ENCODE measurements around the gene TBC1D14.

TBC1D14 gene

GRCh38 chr4:6956087-6956433 is 46.4 kb downstream of the TBC1D14 start:
- Histone ChIP-seq H3K9me3 (ENCODE audit: insufficient read depth, low read length) (no peaks in the 10 kb centered on the region), H3K9ac (ENCODE audit: insufficient read length, low read depth) (no peak overlapping the region), H3K27me3 (ENCODE audit: insufficient read depth, insufficient read length) (no peaks in the 10 kb centered on the region), H3K4me3 (ENCODE audit: insufficient read length, low read depth) (no peak overlapping the region), H3K36me3 (ENCODE audit: insufficient read depth, insufficient read length, low read length) (no peaks in the 10 kb centered on the region), H3K4me1 (ENCODE audit: insufficient read depth, insufficient read length) (peaks cover 15% of the 10 kb centered on the region)
- DNase-seq (ENCODE audit: low read depth, low spot score) = no peak
- no peak for TF ChIP-seq ZNF274 (IDR thresholded peaks at IDR 0.05; ENCODE audit: low read depth, low read length)
- TF ChIP-seq SUZ12 (IDR thresholded peaks at IDR 0.05; ENCODE audit: extremely low read depth, insufficient read depth, insufficient read length) = no peak
- no peak for TF ChIP-seq YY1 (IDR thresholded peaks at IDR 0.05; ENCODE audit: insufficient read depth, insufficient read length)

GRCh38 chr4:6956434-6957147 is 47.0 kb downstream of the TBC1D14 start:
- H3K4me3 ChIP-seq (ENCODE audit: insufficient read length, low read depth) = no peak overlapping the region
- H3K9me3 ChIP-seq (ENCODE audit: insufficient read depth, low read length) = no peaks in the 10 kb centered on the region
- H3K27me3 ChIP-seq (ENCODE audit: insufficient read depth, insufficient read length) = no peaks in the 10 kb centered on the region
- peaks cover 21% of the 10 kb centered on the region for H3K4me1 ChIP-seq (ENCODE audit: insufficient read depth, insufficient read length)
- TF ChIP-seq SUZ12 (IDR thresholded peaks at IDR 0.05; ENCODE audit: extremely low read depth, insufficient read depth, insufficient read length) = no peak
- H3K36me3 ChIP-seq (ENCODE audit: insufficient read depth, insufficient read length, low read length) = no peaks in the 10 kb centered on the region
- H3K9ac ChIP-seq (ENCODE audit: insufficient read length, low read depth) = no peak overlapping the region
- DNase-seq (ENCODE audit: low read depth, low spot score) = no peak

- Histone ChIP-seq H3K36me3 (ENCODE audit: insufficient read depth, insufficient read length, low read length) (no peaks in the 10 kb centered on the region), H3K27me3 (ENCODE audit: insufficient read depth, insufficient read length) (no peaks in the 10 kb centered on the region), H3K4me1 (ENCODE audit: insufficient read depth, insufficient read length) (peaks cover 24% of the 10 kb centered on the region), H3K9me3 (ENCODE audit: insufficient read depth, low read length) (no peaks in the 10 kb centered on the region), H3K9ac (ENCODE audit: insufficient read length, low read depth) (no peak overlapping the region), H3K4me3 (ENCODE audit: insufficient read length, low read depth) (no peak overlapping the region)
- no peak for DNase-seq (ENCODE audit: low read depth, low spot score)
- no peak for TF ChIP-seq ZNF274 (IDR thresholded peaks at IDR 0.05; ENCODE audit: low read depth, low read length)
- TF ChIP-seq YY1 (IDR thresholded peaks at IDR 0.05; ENCODE audit: insufficient read depth, insufficient read length) = no peak
- TF ChIP-seq SUZ12 (IDR thresholded peaks at IDR 0.05; ENCODE audit: extremely low read depth, insufficient read depth, insufficient read length) = no peak
Measured at GRCh38 chr4:6957148-6957520, 47.5 kb downstream of the TBC1D14 start.

- peaks cover 29% of the 10 kb centered on the region for H3K4me1 ChIP-seq (ENCODE audit: insufficient read depth, insufficient read length)
- H3K27me3 ChIP-seq (ENCODE audit: insufficient read depth, insufficient read length) = no peaks in the 10 kb centered on the region
- H3K9me3 ChIP-seq (ENCODE audit: insufficient read depth, low read length) = no peaks in the 10 kb centered on the region
- no peak for DNase-seq (ENCODE audit: low read depth, low spot score)
- no peak overlapping the region for H3K4me3 ChIP-seq (ENCODE audit: insufficient read length, low read depth)
- no peak for TF ChIP-seq ZNF274 (IDR thresholded peaks at IDR 0.05; ENCODE audit: low read depth, low read length)
- TF ChIP-seq YY1 (IDR thresholded peaks at IDR 0.05; ENCODE audit: insufficient read depth, insufficient read length) = no peak
- TF ChIP-seq SUZ12 (IDR thresholded peaks at IDR 0.05; ENCODE audit: extremely low read depth, insufficient read depth, insufficient read length) = no peak
- no peak overlapping the region for H3K9ac ChIP-seq (ENCODE audit: insufficient read length, low read depth)
- no peaks in the 10 kb centered on the region for H3K36me3 ChIP-seq (ENCODE audit: insufficient read depth, insufficient read length, low read length)
Measured at GRCh38 chr4:6957994-6958393, 48.4 kb downstream of the TBC1D14 start.

GRCh38 chr4:6959261-6959660 is 49.6 kb downstream of the TBC1D14 start:
- peaks cover 36% of the 10 kb centered on the region for H3K4me1 ChIP-seq (ENCODE audit: insufficient read depth, insufficient read length)
- no peak overlapping the region for H3K4me3 ChIP-seq (ENCODE audit: insufficient read length, low read depth)
- TF ChIP-seq ZNF274 (IDR thresholded peaks at IDR 0.05; ENCODE audit: low read depth, low read length) (no peak), YY1 (IDR thresholded peaks at IDR 0.05; ENCODE audit: insufficient read depth, insufficient read length) (no peak), SUZ12 (IDR thresholded peaks at IDR 0.05; ENCODE audit: extremely low read depth, insufficient read depth, insufficient read length) (no peak)
- H3K36me3 ChIP-seq (ENCODE audit: insufficient read depth, insufficient read length, low read length) = no peaks in the 10 kb centered on the region
- H3K9ac ChIP-seq (ENCODE audit: insufficient read length, low read depth) = no peak overlapping the region
- DNase-seq (ENCODE audit: low read depth, low spot score) = no peak
- no peaks in the 10 kb centered on the region for H3K27me3 ChIP-seq (ENCODE audit: insufficient read depth, insufficient read length)
- no peaks in the 10 kb centered on the region for H3K9me3 ChIP-seq (ENCODE audit: insufficient read depth, low read length)

- Histone ChIP-seq H3K4me1 (ENCODE audit: insufficient read depth, insufficient read length) (peaks cover 34% of the 10 kb centered on the region), H3K36me3 (ENCODE audit: insufficient read depth, insufficient read length, low read length) (no peaks in the 10 kb centered on the region), H3K9me3 (ENCODE audit: insufficient read depth, low read length) (no peaks in the 10 kb centered on the region), H3K4me3 (ENCODE audit: insufficient read length, low read depth) (no peak overlapping the region), H3K27me3 (ENCODE audit: insufficient read depth, insufficient read length) (no peaks in the 10 kb centered on the region), H3K9ac (ENCODE audit: insufficient read length, low read depth) (no peak overlapping the region)
- TF ChIP-seq SUZ12 (IDR thresholded peaks at IDR 0.05; ENCODE audit: extremely low read depth, insufficient read depth, insufficient read length) (no peak), ZNF274 (IDR thresholded peaks at IDR 0.05; ENCODE audit: low read depth, low read length) (no peak), YY1 (IDR thresholded peaks at IDR 0.05; ENCODE audit: insufficient read depth, insufficient read length) (no peak)
- DNase-seq (ENCODE audit: low read depth, low spot score) = no peak
Measured at GRCh38 chr4:6960154-6960553, 50.5 kb downstream of the TBC1D14 start.

GRCh38 chr4:6960628-6961412 is 51.2 kb downstream of the TBC1D14 start:
- TF ChIP-seq ZNF274 (IDR thresholded peaks at IDR 0.05; ENCODE audit: low read depth, low read length) = no peak
- no peak for TF ChIP-seq SUZ12 (IDR thresholded peaks at IDR 0.05; ENCODE audit: extremely low read depth, insufficient read depth, insufficient read length)
- no peak for TF ChIP-seq YY1 (IDR thresholded peaks at IDR 0.05; ENCODE audit: insufficient read depth, insufficient read length)
- DNase-seq (ENCODE audit: low read depth, low spot score) = no peak
- peaks cover 34% of the 10 kb centered on the region for H3K4me1 ChIP-seq (ENCODE audit: insufficient read depth, insufficient read length)
- no peak overlapping the region for H3K4me3 ChIP-seq (ENCODE audit: insufficient read length, low read depth)
- no peaks in the 10 kb centered on the region for H3K27me3 ChIP-seq (ENCODE audit: insufficient read depth, insufficient read length)
- no peak overlapping the region for H3K9ac ChIP-seq (ENCODE audit: insufficient read length, low read depth)
- no peaks in the 10 kb centered on the region for H3K36me3 ChIP-seq (ENCODE audit: insufficient read depth, insufficient read length, low read length)
- H3K9me3 ChIP-seq (ENCODE audit: insufficient read depth, low read length) = no peaks in the 10 kb centered on the region
